ENCODE results near the gene WASF2.
"Not testable (repeated sequence)": the region's sequence is repeated elsewhere in the genome, so short reads cannot be mapped to it uniquely, and the experiment has no call there.

WASF2 gene

GRCh38 chr1:27496604-27497155, 6.7 kb upstream of the WASF2 start:
- DNase-seq (ENCODE audit: low read depth in 2 of 2): no peak

DNA sequence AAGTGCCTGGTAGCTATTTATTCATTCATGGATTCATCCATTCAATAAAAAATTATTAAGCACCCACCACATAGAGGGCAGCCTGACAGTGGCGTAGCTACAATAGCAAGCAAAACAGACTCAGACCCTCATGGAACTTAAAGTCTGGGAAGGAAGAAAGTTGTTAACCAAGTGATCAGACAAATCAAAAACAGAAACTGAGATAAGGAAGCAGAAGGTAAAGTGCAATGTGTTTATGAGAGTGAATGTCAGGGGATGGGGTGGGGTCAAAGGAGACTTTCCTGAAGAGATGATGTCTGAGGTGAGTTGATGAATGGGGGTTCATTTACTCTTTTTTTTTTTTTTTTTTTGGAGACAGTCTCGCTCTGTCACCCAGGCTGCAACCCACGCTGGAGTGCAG, 2.8 kb upstream of the WASF2 start:
- DNase-seq (ENCODE audit: low read depth in 2 of 2): no peak

- DNase-seq (ENCODE audit: low read depth in 2 of 2): no peak
Observed at GRCh38 chr1:27491748-27492700, 2.1 kb upstream of the WASF2 start.

DNA sequence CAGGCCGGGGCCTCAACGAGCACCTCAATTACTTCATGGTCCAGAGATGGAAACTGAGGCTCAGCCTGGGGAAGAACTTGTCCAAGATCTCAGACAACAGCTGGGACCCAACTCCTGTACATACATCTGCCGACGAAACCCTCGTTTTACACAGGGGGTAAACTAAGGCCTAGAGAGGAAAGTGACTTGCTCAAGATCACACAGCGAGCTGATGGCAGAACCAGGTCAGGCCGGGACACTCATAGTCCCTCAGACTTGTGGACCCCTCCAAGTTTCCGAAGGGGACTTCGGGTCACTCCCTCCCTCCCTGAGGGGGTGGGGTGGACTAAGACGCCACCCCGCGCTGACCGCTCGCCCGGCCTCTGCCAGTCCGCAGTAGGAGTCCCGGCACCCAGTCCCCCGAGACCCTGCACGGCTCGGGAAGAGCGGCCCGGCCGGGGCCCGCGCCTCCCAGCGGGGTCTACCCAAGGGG, 430 bp downstream of the WASF2 start:
- DNase-seq (ENCODE audit: low read depth in 2 of 2): peak in 1 of 2 donors; percentile 13

DNA sequence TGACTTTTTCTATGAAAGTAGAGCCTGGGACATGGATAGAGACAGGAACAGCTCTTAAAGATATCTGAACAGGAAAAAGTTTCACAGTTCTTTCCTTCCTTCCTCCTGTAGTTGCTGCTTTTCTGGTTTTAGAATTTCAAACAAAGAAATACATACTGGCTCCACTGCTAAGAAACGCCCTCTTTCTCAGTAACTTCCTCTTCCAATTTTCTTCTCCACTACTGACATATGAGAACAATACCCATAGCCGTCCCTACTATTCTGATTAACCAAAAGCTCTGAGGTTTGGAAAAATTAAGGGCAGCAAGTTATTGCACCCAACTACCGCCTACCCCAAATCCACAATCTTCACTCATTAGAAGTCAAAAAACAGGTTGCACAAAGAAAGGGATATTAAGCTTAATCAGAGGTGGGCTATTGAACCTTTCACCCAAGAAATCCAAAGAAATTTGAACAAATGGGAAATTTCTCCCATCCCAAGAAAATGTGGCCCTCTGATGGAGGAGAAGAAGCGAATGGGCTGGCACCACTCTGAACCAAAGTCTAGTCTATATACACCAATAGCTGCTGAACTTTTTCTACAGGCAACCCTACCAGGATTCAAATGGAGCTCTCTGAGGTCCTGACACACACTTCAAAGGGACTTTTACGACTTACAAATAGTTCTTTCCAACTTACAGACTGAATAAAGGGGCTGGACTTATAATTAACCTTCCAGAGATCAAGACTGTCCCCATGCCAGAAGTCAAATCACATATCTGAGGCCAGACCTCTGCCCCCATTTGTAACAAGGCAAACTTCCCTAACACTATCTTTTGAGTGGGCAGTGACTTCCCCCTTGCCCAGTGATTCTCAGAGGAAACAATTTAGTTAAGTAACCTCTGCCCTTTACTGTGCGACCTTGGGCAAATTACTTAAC, 1.7 kb downstream of the WASF2 start:
- DNase-seq (ENCODE audit: low read depth in 2 of 2): no peak

DNA sequence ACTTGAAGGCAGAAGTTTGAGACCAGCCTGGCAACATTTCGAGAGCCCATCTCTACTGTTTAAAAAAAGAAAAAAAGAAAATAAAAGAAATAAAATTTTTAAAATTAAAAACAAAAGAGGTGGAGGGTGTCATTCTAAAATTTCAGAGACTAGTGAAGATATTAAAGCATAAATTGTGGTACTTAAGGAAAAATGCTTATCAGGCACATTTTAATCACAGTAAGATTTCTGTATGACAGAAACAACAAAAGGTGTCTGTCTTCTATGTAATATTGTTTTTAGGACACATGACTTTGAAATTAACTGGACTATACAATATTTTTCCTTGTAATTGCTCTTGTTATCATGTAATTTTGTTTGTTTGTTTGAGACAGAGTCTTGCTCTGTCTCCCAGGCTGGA, 4.6 kb downstream of the WASF2 start:
- no peak for DNase-seq (ENCODE audit: low read depth in 2 of 2)

DNA sequence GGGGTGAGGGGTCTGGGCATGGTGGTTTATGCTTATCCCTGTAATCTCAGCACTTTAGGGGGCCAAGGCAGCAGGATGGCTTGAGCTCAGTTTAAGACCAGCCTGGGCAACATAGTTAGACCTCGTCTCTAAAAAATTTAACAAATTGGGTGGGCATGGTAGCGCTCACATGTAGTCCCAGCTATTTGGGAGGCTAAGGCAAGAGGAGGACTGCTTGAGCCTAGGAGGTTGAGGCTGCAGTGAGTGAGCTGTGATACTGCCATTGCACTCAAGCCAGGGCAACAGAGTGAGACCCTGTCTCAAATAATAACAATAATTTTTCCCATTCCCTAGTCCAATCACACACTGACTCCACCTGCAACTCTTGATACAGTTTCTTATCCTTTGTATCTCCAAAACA, 6.3 kb downstream of the WASF2 start:
- DNase-seq (ENCODE audit: low read depth in 2 of 2): no peak

- DNase-seq (ENCODE audit: low read depth in 2 of 2): no peak
Observed at GRCh38 chr1:27481994-27482620, 7.9 kb downstream of the WASF2 start.

DNA sequence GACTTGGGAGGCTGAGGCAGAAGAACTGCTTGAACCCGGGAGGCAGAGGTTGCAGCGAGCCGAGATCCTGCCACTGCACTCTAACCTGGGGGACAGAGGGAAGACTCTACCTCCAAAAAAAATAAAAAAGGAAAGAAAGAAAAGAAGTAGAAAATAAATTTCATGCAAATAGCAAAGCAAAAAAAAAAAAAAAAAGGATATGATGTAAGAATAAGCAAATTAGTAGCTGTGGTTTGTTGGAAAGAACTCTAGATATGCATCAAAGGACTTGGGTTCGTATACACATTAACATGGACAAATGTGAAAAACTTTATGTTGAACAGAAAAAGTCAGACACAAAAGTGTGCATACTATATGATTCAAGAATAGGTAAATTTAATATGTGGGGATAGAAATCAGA, 11.9 kb downstream of the WASF2 start:
- no peak for DNase-seq (ENCODE audit: low read depth in 2 of 2)

GRCh38 chr1:27476237-27476636, 13.7 kb downstream of the WASF2 start:
- no peak for DNase-seq (ENCODE audit: low read depth in 2 of 2)

DNA sequence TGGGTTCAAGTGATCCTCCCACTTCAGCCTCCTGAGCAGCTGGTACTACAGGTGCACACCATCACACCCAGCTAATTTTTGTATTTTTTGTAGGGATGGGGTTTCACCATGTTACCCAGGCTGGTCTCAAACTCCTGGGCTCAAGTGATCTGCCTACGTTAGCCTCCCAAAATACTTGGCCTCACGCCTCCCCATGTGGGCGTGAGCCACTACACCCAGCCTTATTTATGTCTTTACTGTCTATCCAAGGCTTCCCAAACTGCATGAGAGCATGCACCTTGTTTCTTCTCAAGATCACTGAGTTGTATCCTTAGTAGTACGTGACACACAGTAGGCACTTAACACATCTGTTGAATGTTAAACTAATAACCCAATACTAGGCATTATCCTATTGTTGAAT, 14.2 kb downstream of the WASF2 start:
- DNase-seq (ENCODE audit: low read depth in 2 of 2): no peak

DNA sequence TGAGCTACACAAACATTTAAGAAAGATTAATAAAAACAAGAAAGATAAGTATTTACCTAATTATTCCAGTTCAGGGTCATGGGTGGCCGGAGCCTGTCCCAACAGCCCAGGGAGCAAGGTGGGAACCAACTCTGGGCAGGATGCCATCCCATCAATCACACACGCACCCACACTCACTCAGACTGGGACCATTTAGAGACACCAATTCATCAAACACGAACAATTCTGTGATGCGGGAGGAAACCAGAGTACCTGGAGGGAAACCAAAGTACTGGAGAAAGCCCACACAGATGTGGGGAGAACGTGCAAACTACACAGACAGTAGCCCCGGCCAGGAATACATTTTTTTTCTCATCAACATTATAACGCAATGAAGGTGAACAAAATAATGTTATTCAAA, 16.2 kb downstream of the WASF2 start:
- DNase-seq (ENCODE audit: low read depth in 2 of 2): no peak

DNA sequence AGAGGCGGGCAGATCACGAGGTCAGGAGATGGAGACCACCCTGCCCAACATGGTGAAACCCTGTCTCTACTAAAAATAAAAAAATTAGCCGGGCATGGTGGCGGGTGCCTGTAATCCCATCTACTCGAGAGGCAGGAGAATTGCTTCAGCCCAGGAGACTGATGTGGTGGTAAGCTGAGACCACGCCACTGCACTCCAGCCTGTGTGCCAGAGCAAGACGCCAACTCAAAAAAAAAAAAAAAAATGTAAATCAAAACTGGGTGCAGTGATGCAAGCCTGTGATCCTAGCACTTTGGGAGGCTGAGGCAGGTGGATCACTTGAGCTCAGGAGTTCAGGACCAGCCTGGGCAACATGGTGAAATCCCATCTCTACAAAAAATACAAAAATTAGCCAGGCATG, 17.9 kb downstream of the WASF2 start:
- not testable (repeated sequence) for DNase-seq (ENCODE audit: low read depth in 2 of 2)

GRCh38 chr1:27471477-27471876, 18.5 kb downstream of the WASF2 start:
- DNase-seq (ENCODE audit: low read depth in 2 of 2): no peak

DNA sequence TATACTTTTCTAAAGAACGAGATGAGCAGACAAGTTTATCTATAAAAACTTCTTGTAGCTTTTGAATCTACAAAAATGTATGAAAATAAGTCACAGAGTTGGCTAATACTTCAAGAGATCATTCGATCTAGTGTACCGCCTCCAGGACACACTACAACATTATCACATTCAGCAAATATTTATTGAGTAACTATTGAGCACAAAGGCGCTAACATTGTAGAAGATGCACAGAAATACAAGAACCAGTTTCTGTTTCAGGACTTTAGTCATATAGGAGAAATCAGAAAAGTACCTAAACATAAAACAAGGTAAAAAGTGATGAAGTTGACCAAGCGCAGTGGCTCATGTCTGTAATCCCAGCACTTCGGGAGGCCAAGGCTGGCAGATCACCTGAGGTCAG, 20.6 kb downstream of the WASF2 start:
- DNase-seq (ENCODE audit: low read depth in 2 of 2): no peak

DNA sequence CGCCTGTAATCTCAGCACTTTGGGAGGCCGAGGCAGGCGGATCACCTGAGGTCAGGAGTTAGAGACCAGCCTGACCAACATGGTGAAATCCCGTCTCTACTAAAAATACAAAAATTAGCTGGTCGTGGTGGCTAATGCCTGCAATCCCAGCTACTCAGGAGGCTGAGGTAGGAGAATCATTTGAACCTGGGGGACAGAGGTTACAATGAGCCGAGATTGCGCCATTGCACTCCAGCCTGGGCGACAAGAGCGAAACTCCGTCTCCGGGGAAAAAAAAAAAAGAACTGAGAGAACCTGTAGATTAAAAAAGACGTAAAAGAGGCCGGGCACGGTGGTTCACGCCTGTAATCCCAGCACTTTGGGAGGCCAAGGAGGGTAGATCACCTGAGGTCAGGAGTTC, 21.6 kb downstream of the WASF2 start:
- DNase-seq (ENCODE audit: low read depth in 2 of 2): not testable (repeated sequence)

DNA sequence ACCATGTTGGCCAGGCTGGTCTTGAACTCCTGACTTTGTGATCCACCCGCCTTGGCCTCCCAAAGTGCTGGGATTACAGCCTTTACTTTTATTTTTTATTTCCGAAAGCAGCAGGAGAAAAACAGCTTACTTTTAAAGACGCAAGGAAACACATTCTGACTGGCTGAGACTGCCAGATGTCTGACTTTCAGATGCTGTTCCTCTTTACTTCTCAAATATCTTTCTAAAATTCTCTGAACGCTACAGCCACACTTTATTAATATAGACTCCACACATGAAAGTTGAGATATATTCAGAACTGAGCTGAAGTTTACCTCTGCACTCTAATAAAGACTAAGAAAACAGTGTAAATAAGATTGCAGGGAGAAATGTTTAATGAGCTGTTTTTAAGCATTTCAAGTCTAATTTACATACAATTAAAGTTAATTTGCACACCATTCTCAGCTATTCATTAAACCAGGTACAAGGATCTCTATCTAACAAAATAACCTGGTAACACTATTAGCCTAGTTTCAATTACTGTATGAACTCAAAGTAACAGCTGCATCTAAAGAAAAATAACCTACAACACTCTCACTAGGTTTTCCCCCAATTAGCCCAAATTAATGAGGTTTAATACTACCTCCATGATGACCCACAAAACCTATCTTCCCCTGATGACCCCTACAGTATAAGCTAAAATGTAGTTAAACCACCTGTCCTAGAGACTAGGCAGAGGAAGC, 24.9 kb downstream of the WASF2 start:
- no peak for DNase-seq (ENCODE audit: low read depth in 2 of 2)

- not testable (repeated sequence) for DNase-seq (ENCODE audit: low read depth in 2 of 2)
Observed at GRCh38 chr1:27463916-27464315, 26.1 kb downstream of the WASF2 start.

DNA sequence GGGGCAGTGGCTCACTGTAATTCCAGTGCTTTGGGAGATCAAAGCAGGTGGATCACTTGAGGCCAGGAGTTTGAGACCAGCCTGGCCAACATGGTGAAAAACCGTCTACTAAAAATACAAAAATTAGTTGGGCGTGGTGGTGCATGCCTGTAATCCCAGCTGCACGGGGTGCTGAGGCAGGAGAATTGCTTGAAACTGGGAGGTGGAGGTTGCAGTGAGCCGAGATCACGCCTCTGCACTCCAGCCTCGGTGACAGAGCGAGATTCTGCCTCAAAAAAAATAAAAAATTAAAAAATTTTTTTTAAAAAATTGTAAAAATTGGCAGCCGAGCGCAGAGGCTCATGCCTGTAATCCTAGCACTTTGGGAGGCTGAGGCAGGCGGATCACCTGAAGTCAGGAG, 31.4 kb downstream of the WASF2 start:
- not testable (repeated sequence) for DNase-seq (ENCODE audit: low read depth in 2 of 2)

DNA sequence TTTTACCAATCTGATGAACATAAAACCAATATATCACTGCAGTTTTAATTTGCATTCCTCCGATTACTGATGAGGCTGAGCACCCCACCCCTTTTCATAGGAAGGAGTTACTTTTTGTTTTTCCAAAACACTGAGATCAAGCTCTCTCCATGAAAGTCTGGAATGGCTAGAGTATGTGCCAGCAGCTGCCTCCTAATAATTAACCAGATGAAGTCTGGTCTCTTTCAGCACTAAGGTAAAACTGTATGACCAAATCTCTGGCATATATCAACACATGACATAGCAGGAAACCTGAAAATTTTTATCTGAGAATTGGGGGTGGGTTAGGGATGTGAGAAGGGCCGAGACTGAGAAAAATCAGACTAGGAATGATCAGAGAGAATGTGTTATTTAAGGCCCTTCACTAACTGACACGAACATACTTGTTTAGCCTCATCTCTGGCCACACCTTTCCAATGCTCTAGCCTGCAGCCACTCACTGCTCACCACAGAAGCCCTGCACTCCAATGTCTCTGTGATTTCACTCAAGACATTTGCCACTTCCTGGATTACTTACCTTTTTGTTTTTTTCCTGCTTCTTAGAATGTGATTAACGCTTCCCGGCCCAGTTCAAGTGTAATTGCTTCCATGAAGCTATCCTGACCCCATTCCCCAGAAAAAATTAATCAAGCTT, 34.7 kb downstream of the WASF2 start:
- no peak for DNase-seq (ENCODE audit: low read depth in 2 of 2)
